ENCODE data around the gene DIS3L2.
"Not testable (repeated sequence)": the region's sequence is repeated elsewhere in the genome, so short reads cannot be mapped to it uniquely, and the experiment has no call there.

Gene DIS3L2

GRCh38 chr2:232310696-232311095 lies 349.2 kb downstream of the DIS3L2 start:
- DNase-seq, result no peak

GRCh38 chr2:232313645-232314044 lies 352.1 kb downstream of the DIS3L2 start:
- not testable (repeated sequence) for DNase-seq

GRCh38 chr2:232315049-232315922 lies 353.8 kb downstream of the DIS3L2 start:
- peak; percentile 55 for DNase-seq

- no peak for DNase-seq
These were observed 354.4 kb downstream of the DIS3L2 start for GRCh38 chr2:232315923-232316299.

- no peak for DNase-seq
These were observed 355.2 kb downstream of the DIS3L2 start for GRCh38 chr2:232316461-232317330.

- DNase-seq, result no peak
These were observed 356.8 kb downstream of the DIS3L2 start for GRCh38 chr2:232318169-232318855.

- DNase-seq, result no peak
These were observed 357.7 kb downstream of the DIS3L2 start for GRCh38 chr2:232319067-232319802.

GRCh38 chr2:232319803-232320442 lies 358.4 kb downstream of the DIS3L2 start:
- no peak for DNase-seq

- no peak for DNase-seq
These were observed 358.9 kb downstream of the DIS3L2 start for GRCh38 chr2:232320443-232320803.

GRCh38 chr2:232321156-232321816 lies 359.8 kb downstream of the DIS3L2 start:
- DNase-seq, result peak; percentile 30

- no peak for DNase-seq
These were observed 360.5 kb downstream of the DIS3L2 start for GRCh38 chr2:232321817-232322559.

- DNase-seq, result no peak
These were observed 361.2 kb downstream of the DIS3L2 start for GRCh38 chr2:232322560-232323327.

- no peak for DNase-seq
These were observed 361.8 kb downstream of the DIS3L2 start for GRCh38 chr2:232323328-232323650.

- DNase-seq, result not testable (repeated sequence)
These were observed 362.5 kb downstream of the DIS3L2 start for GRCh38 chr2:232323967-232324366.

GRCh38 chr2:232324778-232325177 lies 363.3 kb downstream of the DIS3L2 start:
- no peak for DNase-seq

GRCh38 chr2:232325324-232326273 lies 364.1 kb downstream of the DIS3L2 start:
- peak; percentile 27 for DNase-seq

GRCh38 chr2:232326274-232327104 lies 365.0 kb downstream of the DIS3L2 start:
- DNase-seq, result not testable (repeated sequence)
